Neuronal stem cell (in vitro differentiated cells): Measurements from ENCODE around the gene GRIN2A.

ENCODE experiments used
- DNase-seq: peaks from one replicate; pipeline ENCODE4 v3.0.0-alpha.2; 2013; ENCODE audit warnings: low spot score
- H2AFZ ChIP-seq: one replicate; pipeline ENCODE4 v1.6.1; 2013; ENCODE audit warnings: mild to moderate bottlenecking, low read length, inconsistent platforms
- H2AK5ac ChIP-seq: 2 replicates; pipeline ENCODE4 v1.6.1; 2013; ENCODE audit warnings: low read depth, mild to moderate bottlenecking, inconsistent platforms, low read length, moderate library complexity, mixed read lengths
- H2BK120ac ChIP-seq: 2 replicates; pipeline ENCODE4 v1.6.1; 2013; ENCODE audit warnings: low read depth, mild to moderate bottlenecking, inconsistent platforms, low read length, moderate library complexity, mixed read lengths
- H2BK12ac ChIP-seq: one replicate; pipeline ENCODE4 v1.6.1; 2013; ENCODE audit warnings: low read length, inconsistent platforms
- H2BK15ac ChIP-seq: 2 replicates; pipeline ENCODE4 v1.6.1; 2013; ENCODE audit warnings: mild to moderate bottlenecking, low read length, inconsistent platforms, mixed read lengths
- H2BK5ac ChIP-seq: one replicate; pipeline ENCODE4 v1.6.1; 2013; ENCODE audit warnings: inconsistent platforms, mild to moderate bottlenecking, low read length, moderate library complexity
- H3K14ac ChIP-seq: one replicate; pipeline ENCODE4 v1.6.1; 2013; ENCODE audit warnings: low read length, inconsistent platforms
- H3K18ac ChIP-seq: 2 replicates; pipeline ENCODE4 v1.6.1; 2013; ENCODE audit warnings: low read length, inconsistent platforms
- H3K23ac ChIP-seq: 2 replicates; pipeline ENCODE4 v1.6.1; 2013; ENCODE audit warnings: low read depth, mild to moderate bottlenecking, mixed read lengths, low read length, inconsistent platforms; ENCODE audit not compliant: poor library complexity
- H3K27ac ChIP-seq: replicated peaks from 3 replicates; pipeline ENCODE4 v1.5.1; 2013; ENCODE audit warnings: low read length, inconsistent platforms
- H3K27me3 ChIP-seq, 3 experiments: 2 replicates each; pipeline ENCODE4 v1.6.1; 2013; ENCODE audit warnings: low read length in 3 of 3, mild to moderate bottlenecking in 2 of 3, inconsistent platforms in 1 of 3, low read depth in 1 of 3, mixed read lengths in 1 of 3, moderate library complexity in 1 of 3; ENCODE audit not compliant: control insufficient read depth in 3 of 3, insufficient read depth in 3 of 3
- H3K36me3 ChIP-seq, 2 donors: replicated peaks in 1 of 2; 2 replicates each; pipeline ENCODE4 v1.6.1; 2013; ENCODE audit warnings: low read length in 2 of 2; ENCODE audit not compliant: control insufficient read depth in 2 of 2, insufficient read depth in 2 of 2
- H3K4ac ChIP-seq: 2 replicates; pipeline ENCODE4 v1.6.1; 2013; ENCODE audit warnings: inconsistent platforms, mild to moderate bottlenecking, low read length, moderate library complexity
- H3K4me1 ChIP-seq, 2 donors: 1 replicate in 1 of 2; 2 replicates in 1 of 2; pipeline ENCODE4 v1.6.1; 2013; ENCODE audit warnings: low read length in 2 of 2, low read depth in 1 of 2; ENCODE audit not compliant: control insufficient read depth in 2 of 2, insufficient read depth in 1 of 2
- H3K4me2 ChIP-seq: one replicate; pipeline ENCODE4 v1.6.1; 2013; ENCODE audit warnings: mild to moderate bottlenecking, low read length, inconsistent platforms; ENCODE audit not compliant: insufficient read depth, poor library complexity, severe bottlenecking
- H3K4me3 ChIP-seq, 2 donors: 2 replicates each; pipeline ENCODE4 v1.5.1; 2013; ENCODE audit warnings: low read length in 2 of 2, mild to moderate bottlenecking in 2 of 2, inconsistent platforms in 1 of 2, moderate library complexity in 1 of 2
- H3K79me1 ChIP-seq: one replicate; pipeline ENCODE4 v1.6.1; 2013; ENCODE audit warnings: low read depth, mild to moderate bottlenecking, inconsistent platforms, low read length, moderate library complexity
- H3K9ac ChIP-seq: one replicate; pipeline ENCODE4 v1.6.1; 2013; ENCODE audit warnings: mild to moderate bottlenecking, low read depth, low read length, inconsistent platforms; ENCODE audit not compliant: poor library complexity
- H3K9me3 ChIP-seq, 2 donors: replicated peaks in 1 of 2; 2 replicates each; pipeline versions ENCODE3 to v1.6.1; 2013; ENCODE audit warnings: low read length in 2 of 2, mild to moderate bottlenecking in 2 of 2, inconsistent platforms in 1 of 2, low read depth in 1 of 2, mixed read lengths in 1 of 2, moderate library complexity in 1 of 2; ENCODE audit not compliant: control insufficient read depth in 2 of 2, insufficient read depth in 1 of 2
- H4K8ac ChIP-seq: one replicate; pipeline ENCODE4 v1.6.1; 2013; ENCODE audit warnings: low read depth, mild to moderate bottlenecking, inconsistent platforms, low read length, moderate library complexity
- H4K91ac ChIP-seq: one replicate; pipeline ENCODE4 v1.6.1; 2013; ENCODE audit warnings: low read length, low read depth, mild to moderate bottlenecking, inconsistent platforms; ENCODE audit not compliant: poor library complexity
- WGBS, 2 donors: extraction: QIAGEN DNeasy Blood & Tissue Kit; methylation state at CpG; one replicate each; pipeline ENCODE4 v1.1.7; 2013; ENCODE audit warnings: missing lambda C conversion rate in 2 of 2, mixed read lengths in 1 of 2; ENCODE audit not compliant: insufficient read length in 2 of 2, insufficient replicate concordance in 1 of 2; ENCODE audit errors: extremely low coverage in 2 of 2; 5-methylcytosine and 5-hydroxymethylcytosine counted together

Gene GRIN2A

DNA sequence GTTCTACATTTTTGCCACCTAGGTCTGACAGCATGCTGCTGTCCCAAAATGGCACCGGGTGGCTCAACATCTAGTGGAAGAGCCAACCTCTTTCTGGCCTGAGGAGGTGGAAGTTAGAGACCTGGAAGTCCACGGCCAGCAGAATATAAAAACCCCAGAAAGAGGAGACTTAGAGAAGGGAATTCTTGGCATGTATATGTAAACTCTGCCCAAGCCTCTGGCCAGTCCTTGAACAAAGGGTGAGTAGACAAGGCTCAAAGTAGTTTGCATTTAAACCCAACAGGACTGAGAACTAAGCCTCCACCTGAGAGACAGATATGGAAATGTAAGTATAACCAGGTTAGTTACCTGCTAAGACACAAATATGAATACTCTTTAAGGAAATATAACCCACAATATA lies 210.3 kb downstream of the GRIN2A start:
- H3K4me3 ChIP-seq, result no peak overlapping the region
- no peak overlapping the region for H4K8ac ChIP-seq
- no peak overlapping the region for H4K91ac ChIP-seq
- H2BK5ac ChIP-seq, result no peak overlapping the region
- H3K27ac ChIP-seq, result no peak overlapping the region
- peaks cover 0 to 4% of the 10 kb centered on the region in 2 donors for H3K4me1 ChIP-seq
- no peaks in the 10 kb centered on the region for H3K27me3 ChIP-seq
- WGBS, 2 donors, result no CpG with 5 or more reads among the region's 2 CpGs
- H3K4ac ChIP-seq, result no peak overlapping the region
- no peak overlapping the region for H3K4me2 ChIP-seq
- no peak overlapping the region for H3K14ac ChIP-seq
- H3K9me3 ChIP-seq, result no peaks in the 10 kb centered on the region
- H2AK5ac ChIP-seq, result no peak overlapping the region
- no peak overlapping the region for H3K23ac ChIP-seq
- no peak overlapping the region for H2BK120ac ChIP-seq
- no peak overlapping the region for H2BK15ac ChIP-seq
- DNase-seq, result no peak
- no peak overlapping the region for H2AFZ ChIP-seq
- H3K9ac ChIP-seq, result no peak overlapping the region
- no peak overlapping the region for H2BK12ac ChIP-seq
- H3K18ac ChIP-seq, result no peak overlapping the region
- H3K79me1 ChIP-seq, result no peaks in the 10 kb centered on the region
- H3K36me3 ChIP-seq, result no peaks in the 10 kb centered on the region

- H3K36me3 ChIP-seq, result no peaks in the 10 kb centered on the region
Measured at GRCh38 chr16:9970796-9971195, 211.4 kb downstream of the GRIN2A start.

GRCh38 chr16:9970244-9970643 lies 212.0 kb downstream of the GRIN2A start:
- Histone ChIP-seq H4K91ac (no peak overlapping the region), H3K4me3 (no peak overlapping the region), H3K9me3 (no peaks in the 10 kb centered on the region), H3K4me1 (peaks cover 0 to 4% of the 10 kb centered on the region in 2 donors), H2AFZ (no peak overlapping the region), H3K36me3 (no peaks in the 10 kb centered on the region), H3K27me3 (no peaks in the 10 kb centered on the region), H3K4ac (no peak overlapping the region), H3K79me1 (no peaks in the 10 kb centered on the region), H3K27ac (no peak overlapping the region), H3K23ac (no peak overlapping the region), H3K4me2 (no peak overlapping the region), H3K9ac (no peak overlapping the region), H2AK5ac (no peak overlapping the region), H4K8ac (no peak overlapping the region), H3K14ac (no peak overlapping the region), H2BK12ac (no peak overlapping the region), H2BK120ac (no peak overlapping the region), H2BK5ac (no peak overlapping the region), H3K18ac (no peak overlapping the region), H2BK15ac (no peak overlapping the region)
- WGBS, 2 donors, result no CpG with 5 or more reads among the region's 2 CpGs
- DNase-seq, result no peak

More at GRCh38 chr16:9970796-9971195, 211.4 kb downstream of the GRIN2A start:
- Histone ChIP-seq H2AK5ac (no peak overlapping the region), H3K4me3 (no peak overlapping the region), H3K79me1 (no peaks in the 10 kb centered on the region), H2AFZ (no peak overlapping the region), H3K18ac (no peak overlapping the region), H2BK120ac (no peak overlapping the region), H3K4ac (no peak overlapping the region), H2BK5ac (no peak overlapping the region), H3K14ac (no peak overlapping the region), H3K9ac (no peak overlapping the region), H3K27ac (no peak overlapping the region), H4K8ac (no peak overlapping the region), H2BK12ac (no peak overlapping the region), H4K91ac (no peak overlapping the region), H2BK15ac (no peak overlapping the region), H3K4me2 (no peak overlapping the region), H3K27me3 (no peaks in the 10 kb centered on the region), H3K9me3 (no peaks in the 10 kb centered on the region), H3K23ac (no peak overlapping the region), H3K4me1 (peaks cover 0 to 4% of the 10 kb centered on the region in 2 donors)
- no peak for DNase-seq
- WGBS, 2 donors, result no CpG with 5 or more reads among the region's 1 CpG

DNA sequence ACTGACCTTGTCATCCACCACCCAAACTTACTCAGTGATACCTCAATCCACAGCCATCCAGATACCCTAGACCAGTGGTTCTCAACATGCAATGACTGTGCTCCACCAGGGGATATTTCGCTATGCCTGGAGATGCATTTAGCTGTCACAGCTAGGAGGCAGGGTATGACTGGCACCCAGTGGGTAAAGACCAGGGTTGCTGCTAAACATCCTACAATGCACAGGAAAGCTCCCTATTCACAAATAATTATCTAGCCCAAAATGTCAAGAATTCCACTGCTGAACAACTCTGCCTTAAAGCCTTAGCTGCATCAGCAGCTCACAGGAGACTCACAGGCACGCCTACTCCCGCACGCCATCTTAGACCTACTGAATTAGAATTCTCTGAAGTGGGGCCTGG lies 212.6 kb downstream of the GRIN2A start:
- H3K18ac ChIP-seq, result no peak overlapping the region
- no peaks in the 10 kb centered on the region for H3K27me3 ChIP-seq
- no peak overlapping the region for H3K27ac ChIP-seq

More for the DNA sequence above, 212.6 kb downstream of the GRIN2A start:
- Histone ChIP-seq H4K8ac (no peak overlapping the region), H2BK15ac (no peak overlapping the region), H3K14ac (no peak overlapping the region), H2BK12ac (no peak overlapping the region), H2BK120ac (no peak overlapping the region), H2AFZ (no peak overlapping the region), H3K9ac (no peak overlapping the region), H3K23ac (no peak overlapping the region), H3K36me3 (no peaks in the 10 kb centered on the region), H3K4ac (no peak overlapping the region), H3K4me2 (no peak overlapping the region), H3K79me1 (no peaks in the 10 kb centered on the region), H2BK5ac (no peak overlapping the region), H3K4me3 (no peak overlapping the region), H4K91ac (no peak overlapping the region), H2AK5ac (no peak overlapping the region), H3K9me3 (no peaks in the 10 kb centered on the region), H3K4me1 (peaks cover 0 to 4% of the 10 kb centered on the region in 2 donors)
- WGBS, 2 donors, result no CpG with 5 or more reads among the region's 4 CpGs
- DNase-seq, result no peak
